ENCODE results near the gene TSC22D2. TPM values are rescaled to one million over a fixed set of nuclear protein-coding genes. Genes with fewer than 3 reads are reported as not detected.
A peak's percentile ranks its signal among the peaks of the same experiment; 100 is the strongest.

The TSC22D2 gene
- total RNA-seq, 1 experiment from 2014 or later = 26.5 TPM

- no peak overlapping the region for H3K27ac Mint-ChIP-seq
- peaks cover 49 to 52% of the 10 kb centered on the region in 2 experiments for H3K4me1 Mint-ChIP-seq
- Histone ChIP-seq H3K14ac (ENCODE audit: insufficient read depth, low read length) (no peak overlapping the region), H4K91ac (ENCODE audit: insufficient read length, low read depth, low read length) (no peak overlapping the region), H3K79me2 (ENCODE audit: insufficient read depth, low read length) (peaks cover 18% of the 10 kb centered on the region; the same call in 1 of the 2 replicates), H4K5ac (ENCODE audit: insufficient read length, low read depth, low read length) (no peak overlapping the region), H3K9me3 (ENCODE audit: control insufficient read depth, low read depth, low read length) (no peaks in the 10 kb centered on the region), H3K18ac (ENCODE audit: insufficient read length, low read depth, low read length) (no peak overlapping the region), H2AFZ (ENCODE audit: low read length) (no peak overlapping the region), H3K4me1 (ENCODE audit: insufficient read depth, low read length) (no peaks in the 10 kb centered on the region), H3K23ac (ENCODE audit: insufficient read length, low read depth, low read length) (no peak overlapping the region), H2BK5ac (ENCODE audit: insufficient read length, low read length) (no peak overlapping the region), H3T11ph (ENCODE audit: low read length) (no peak overlapping the region), H3K56ac (ENCODE audit: insufficient read length, low read depth, low read length) (no peak overlapping the region), H2BK12ac (ENCODE audit: insufficient read length, low read depth, low read length) (no peak overlapping the region), H2AK5ac (ENCODE audit: insufficient read length, low read length) (no peak overlapping the region), H3K4ac (ENCODE audit: low read depth, low read length) (no peak overlapping the region), H3K27ac (ENCODE audit: insufficient read length, low read depth, low read length) (no peak overlapping the region), H3K27me3 (ENCODE audit: insufficient read depth, low read length) (no peaks in the 10 kb centered on the region), H2BK15ac (ENCODE audit: low read depth, low read length) (no peak overlapping the region), H3K23me2 (ENCODE audit: insufficient read length, low read depth, low read length, poor library complexity, severe bottlenecking) (peaks cover 26% of the 10 kb centered on the region), H2BK120ac (ENCODE audit: low read depth, low read length, poor library complexity, severe bottlenecking) (no peak overlapping the region), H3K9ac (ENCODE audit: extremely low read depth, insufficient read length, low read length) (no peak overlapping the region), H4K20me1 (ENCODE audit: control insufficient read depth, insufficient read depth, insufficient read length) (no peaks in the 10 kb centered on the region), H2BK20ac (ENCODE audit: low read depth, low read length, poor library complexity, severe bottlenecking) (no peak overlapping the region), H3K79me1 (ENCODE audit: insufficient read depth, low read depth, low read length, poor library complexity, severe bottlenecking) (no peaks in the 10 kb centered on the region), H4K8ac (replicated peaks; ENCODE audit: insufficient read length, low read depth, low read length) (no peak overlapping the region), H3K4me2 (ENCODE audit: insufficient read depth, insufficient read length, low read length) (peak overlapping the region; percentile 67)
- WGBS (ENCODE audit: extremely low coverage, insufficient read length, low lambda C conversion rate) = 100% methylated on average over 1 of the region's 2 CpGs
- no peak for DNase-seq
- H3K9me3 Mint-ChIP-seq = no peaks in the 10 kb centered on the region
- no peaks in the 10 kb centered on the region for H3K27me3 Mint-ChIP-seq (ENCODE audit: low read depth)
- peaks cover 0 to 16% (median 10%) of the 10 kb centered on the region in 3 experiments; a peak in 5 of 7 replicates for H3K36me3 Mint-ChIP-seq (ENCODE audit: insufficient read depth in 1 of 3, low read depth in 3 of 3)
- no peak for TF ChIP-seq CTCF (conservative IDR thresholded peaks at IDR 0.05)
- peak overlapping the region; percentile 93 to 95 for H3K4me3 Mint-ChIP-seq
Measured at GRCh38 chr3:150411976-150412375, 3.9 kb downstream of the TSC22D2 start.

All from H9 (cell line).